Fibroblast of gingiva (primary cell): ENCODE data around the gene SLC19A2.

Source experiments
- DNase-seq: peaks from one replicate; pipeline ENCODE4 v3.0.0-alpha.2; 2011; ENCODE audit warnings: low read depth

The SLC19A2 gene

DNA sequence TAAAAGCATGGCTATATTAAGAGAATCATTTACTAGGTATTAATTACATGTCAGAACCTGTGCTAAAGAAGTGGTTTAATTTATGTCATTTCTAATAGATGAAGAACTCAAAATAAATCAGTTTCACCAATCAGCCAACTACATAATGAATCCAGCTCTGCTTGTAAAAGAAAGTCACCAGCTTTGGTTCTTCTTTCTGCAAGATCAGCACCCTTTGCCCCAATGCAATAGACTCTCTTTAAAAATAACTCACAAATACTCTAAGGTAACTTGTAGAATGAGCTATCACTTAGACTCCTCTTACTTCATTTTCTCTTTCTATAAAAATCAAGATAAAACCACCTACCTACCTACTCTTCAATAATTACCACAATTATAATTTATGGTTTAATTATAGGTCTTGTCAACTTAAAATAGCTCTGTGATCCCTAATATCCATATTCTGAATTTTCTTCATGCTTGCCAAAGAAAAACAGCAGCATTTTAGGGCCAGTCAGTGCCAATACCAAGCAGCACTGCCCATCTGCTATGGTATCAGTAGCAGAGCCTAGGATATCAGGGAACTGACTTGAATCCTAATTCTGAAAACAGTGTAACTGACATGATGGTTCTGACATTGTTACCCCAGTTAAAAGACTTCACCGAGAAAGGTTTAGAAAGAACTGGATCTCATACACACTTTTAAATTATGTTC lies 11.3 kb downstream of the SLC19A2 start:
- no peak for DNase-seq

DNA sequence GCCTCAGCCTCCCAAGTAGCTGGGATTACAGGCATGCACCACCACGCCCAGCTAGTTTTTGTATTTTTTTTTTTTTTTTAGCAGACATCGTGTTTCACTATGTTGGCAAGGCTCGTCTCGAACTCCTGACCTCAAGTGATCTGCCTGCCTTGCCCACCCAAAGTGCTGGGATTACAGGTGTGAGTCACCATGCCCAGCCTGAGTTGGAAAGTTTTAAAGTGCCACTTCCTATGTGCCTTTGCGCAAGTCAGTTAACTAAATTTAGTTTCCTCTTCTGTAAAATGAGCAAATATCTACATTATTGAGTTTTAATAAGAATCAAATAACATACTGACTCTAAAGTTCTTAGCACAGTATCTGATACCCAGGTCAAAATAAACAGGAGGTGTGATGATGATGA lies 12.4 kb downstream of the SLC19A2 start:
- no peak for DNase-seq

DNA sequence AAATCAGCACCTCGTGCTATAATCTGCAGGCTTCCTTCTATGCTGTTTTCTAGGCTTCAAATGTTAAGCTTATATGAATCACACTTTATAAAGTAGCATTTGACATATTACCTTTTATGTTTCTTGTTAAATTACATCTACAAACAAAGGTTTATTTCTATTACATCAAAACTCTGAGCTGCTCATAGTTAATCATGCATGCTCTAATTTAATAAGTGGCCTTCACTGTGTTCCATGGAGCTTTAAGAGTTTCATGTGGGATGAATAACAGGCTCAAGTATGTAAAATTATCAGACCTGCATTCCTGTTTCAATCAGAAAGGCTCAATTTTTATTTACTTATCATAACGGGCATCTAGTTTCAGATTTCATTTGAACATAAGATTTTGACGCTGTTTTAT lies 13.0 kb downstream of the SLC19A2 start:
- no peak for DNase-seq

DNA sequence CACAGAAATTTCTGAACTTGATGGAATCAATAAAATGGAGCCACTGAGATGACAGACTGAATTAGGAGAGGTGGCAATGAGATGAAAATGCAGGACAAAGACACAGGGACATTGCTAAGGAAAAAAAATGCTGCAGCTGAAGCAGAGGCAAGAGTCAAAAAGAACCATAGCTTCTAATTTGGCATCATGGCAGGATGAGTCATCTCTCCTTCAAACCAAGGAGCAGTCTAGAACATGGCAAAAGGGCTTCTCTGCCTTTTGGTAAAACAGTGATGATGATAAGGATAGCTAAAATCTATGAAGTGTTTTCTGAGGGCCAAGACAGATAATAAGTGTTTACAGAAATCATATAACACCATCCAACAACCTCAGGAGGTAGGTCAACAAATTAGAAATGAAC lies 16.8 kb downstream of the SLC19A2 start:
- DNase-seq: no peak

DNA sequence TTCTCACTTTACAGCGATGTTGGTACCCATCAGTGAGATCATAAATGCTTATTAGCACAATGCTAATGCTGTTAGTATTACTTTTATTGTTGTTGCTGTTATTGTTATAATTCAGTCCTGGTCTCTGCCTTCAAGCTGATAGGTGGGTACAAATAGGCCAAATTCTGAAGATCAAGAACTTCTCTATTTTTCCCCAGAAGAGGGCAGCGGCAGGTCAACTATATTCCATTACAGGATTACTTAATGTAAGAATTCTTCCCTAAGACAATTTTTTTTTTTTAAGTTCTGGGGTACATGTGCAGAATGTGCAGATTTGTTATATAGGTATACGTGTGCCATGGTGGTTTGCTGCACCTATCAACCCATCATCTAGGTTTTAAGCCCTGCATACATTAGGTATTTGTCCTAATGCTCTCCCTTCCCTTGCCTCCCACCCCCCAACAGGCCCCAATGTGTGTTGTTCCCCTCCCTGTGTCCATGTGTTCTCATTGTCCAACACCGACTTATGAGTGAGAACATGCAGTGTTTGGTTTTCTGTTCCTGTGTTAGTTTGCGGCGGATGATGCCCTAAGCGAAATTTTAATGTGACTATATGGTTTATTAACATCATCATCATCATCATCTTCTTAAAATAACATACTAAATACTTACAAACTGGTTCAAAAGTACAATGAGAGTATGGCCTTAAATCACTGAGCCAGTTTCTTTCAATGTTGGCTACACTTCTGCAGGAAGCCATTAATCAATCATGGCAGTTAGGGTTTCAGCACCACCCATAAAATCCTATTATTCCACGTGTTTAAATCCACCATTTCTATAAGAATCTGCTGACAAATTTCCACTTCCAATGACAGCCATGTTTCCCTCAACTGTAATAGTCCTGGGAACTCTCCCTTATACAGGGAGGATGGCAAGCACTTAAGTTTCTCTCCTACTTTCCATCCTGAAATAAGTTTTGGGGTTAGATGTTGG lies 19.2 kb downstream of the SLC19A2 start:
- DNase-seq: peak; percentile 32

DNA sequence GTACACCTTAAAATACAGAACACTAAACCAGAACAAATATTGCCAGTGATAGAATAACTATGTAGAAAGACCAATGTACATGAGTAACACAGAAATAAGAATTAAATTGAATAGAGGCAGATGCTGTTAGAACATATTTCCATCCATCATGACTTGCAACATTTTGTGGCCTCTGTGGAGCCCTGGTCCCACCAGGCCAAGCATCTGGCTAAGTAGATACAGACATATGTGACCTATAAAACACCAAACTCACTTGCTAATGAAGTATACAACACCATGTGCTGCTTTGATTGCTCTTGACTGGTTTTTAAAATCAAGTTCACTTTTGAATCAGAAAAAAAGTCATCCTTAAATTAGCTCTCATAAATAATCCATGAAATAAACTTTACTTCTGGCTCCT lies 20.5 kb downstream of the SLC19A2 start:
- no peak for DNase-seq

DNA sequence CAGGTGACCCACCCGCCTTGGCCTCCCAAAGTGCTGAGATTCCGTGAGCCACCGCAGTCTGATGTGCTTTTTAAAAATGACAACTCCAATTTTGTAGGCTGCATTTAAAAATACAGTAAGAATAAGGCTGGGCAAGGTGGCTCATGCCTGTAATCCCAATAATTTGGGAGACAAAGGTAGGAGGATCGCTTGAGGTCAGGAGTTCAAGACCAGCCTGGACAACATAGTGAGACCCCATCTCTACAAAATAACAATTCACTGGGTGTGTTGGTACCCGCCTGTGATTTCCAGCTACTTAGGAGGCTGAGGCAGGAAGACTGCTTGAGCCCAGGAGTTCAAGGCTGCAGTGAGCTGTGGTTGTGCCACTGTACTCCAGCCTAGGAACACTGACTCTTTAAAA lies 23.4 kb downstream of the SLC19A2 start:
- DNase-seq: no peak

DNA sequence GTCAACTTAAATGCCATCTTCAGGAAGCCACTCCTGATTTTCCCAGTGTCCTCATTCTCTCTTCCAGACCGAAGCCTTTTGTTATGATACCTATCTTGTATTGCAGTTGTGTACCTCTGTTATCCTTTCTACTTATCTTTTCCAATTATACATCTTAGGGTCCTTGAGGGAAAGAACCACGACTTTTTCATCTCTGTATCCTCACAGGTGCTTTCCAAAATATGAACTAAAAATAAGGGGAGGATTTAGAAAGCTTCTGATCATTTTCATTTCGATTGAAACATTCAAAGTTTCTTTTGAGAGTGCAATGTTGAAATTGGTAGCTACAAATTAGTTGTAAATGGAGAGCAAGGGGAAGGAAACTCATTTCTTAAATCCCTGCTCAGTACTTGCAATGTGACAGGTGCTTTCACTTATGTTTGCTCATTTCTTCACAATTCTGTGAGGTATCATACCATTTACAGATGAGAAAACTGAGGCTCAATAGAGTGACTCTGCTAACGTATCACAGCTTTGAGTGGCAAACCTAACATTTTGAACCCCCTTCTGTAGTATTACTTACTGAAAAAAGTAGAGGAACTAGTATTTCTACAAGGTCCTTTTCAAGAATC lies 24.2 kb downstream of the SLC19A2 start:
- DNase-seq: no peak

DNA sequence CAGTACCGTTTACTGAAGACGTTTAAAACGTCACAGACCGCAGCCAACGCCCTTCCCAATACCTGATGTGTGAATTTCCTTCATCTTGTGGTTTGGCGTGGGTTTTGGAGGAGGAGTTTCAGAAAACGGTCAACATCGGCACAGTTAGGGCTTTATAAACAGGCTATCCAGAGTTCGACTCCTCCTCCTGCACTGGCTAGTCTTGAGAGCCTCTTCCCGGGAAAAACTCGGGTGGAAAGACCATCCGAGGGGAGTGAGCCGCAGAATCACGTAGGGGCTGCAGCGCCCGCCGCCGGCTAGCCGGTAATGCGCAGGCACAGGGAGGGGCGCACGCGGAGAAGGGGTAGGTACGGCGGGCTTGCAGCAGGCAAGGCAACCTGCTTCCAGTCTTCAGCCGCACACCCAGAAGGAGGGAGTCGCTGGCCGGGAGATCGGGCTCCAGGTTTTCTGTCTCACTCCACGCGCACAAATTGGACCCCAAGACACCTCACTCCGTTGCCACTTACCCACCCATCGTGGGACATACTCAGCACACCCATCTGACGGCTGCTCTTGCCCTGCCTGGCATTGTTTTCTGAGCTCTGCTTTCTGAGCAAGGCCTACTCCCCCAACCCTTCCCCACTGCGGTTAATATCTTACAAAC lies 25.4 kb downstream of the SLC19A2 start:
- no peak for DNase-seq

DNA sequence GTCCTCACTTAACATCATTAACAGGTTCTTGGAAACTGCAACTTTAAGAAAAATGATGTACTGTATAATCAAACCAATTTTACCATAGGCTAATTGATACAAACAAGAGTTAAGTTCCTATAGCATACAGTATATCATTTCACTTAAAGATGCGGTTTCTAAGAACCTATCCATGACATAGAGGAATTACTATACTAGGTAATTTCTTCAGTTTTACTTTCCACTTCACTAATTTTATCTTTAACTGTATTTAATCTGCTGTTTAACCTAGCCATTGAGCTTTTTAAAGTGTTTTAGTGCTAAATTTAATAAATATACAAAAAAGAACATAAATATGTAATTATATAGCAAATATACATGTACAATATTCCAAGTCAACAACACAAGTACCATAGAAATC lies 28.3 kb downstream of the SLC19A2 start:
- DNase-seq: no peak

DNA sequence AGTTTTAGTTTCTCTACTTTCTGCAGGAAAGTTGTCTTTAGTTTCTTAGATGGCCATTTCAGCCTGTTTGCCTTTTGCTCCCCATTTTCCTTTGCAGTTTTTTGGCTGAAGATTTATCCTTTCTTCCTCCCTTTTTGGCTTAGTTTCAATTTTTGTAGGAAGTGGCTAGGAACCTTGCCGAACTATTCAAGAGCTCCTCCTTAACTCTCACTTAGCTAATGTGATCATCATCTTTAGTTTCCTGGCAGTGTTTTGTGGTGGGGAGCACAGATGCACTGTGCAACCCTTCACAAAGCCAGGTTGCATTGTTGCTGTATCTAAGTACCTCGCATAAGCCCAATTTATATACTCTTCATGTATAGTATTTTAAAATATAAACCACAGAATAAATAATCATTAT lies 29.7 kb downstream of the SLC19A2 start:
- no peak for DNase-seq

DNA sequence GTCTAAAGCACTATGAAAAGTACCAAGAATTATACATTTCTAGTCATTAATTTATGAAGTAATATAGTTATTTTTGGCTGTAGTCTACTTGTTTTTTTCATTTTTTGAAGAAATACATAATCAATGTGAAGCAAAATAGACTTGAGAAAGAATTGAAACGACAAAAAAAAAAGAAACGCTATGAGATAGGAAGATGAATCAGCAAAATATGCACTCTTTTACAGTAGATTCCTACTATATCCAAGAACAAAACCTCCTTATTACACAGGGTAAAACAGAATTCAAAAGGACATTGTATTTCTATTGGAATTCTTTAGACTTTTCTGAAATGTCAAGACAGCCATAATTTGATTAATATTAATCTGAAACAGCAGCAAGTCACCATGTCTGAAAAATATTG lies 32.8 kb downstream of the SLC19A2 start:
- no peak for DNase-seq

DNA sequence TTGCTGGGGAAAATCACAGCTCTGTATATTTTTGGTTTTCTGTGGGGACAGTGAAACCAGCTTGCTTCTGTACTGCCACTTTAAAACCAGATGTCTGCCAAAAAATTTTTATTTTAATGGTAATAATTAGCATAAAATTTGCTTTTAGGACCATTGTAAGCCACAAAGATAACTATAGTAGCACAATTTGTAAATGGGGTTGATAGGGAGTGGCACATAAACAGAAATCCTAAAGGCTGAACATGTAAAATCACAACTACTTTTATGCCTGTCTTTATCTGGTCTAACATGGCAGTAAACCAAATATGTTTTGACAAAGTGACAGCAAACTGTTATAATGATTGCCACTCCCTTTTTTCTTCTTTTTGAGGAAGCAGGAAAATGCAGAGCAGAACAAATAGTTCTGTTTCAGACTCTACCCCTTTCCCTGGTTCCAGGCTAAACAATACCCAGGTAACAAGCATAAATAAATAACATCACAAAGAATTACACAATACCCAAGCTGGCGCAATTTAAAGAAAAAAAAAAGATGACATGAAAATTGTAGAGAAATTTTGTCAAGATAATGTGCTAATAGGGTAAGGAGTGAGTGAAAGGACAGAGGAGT lies 34.4 kb downstream of the SLC19A2 start:
- no peak for DNase-seq

DNA sequence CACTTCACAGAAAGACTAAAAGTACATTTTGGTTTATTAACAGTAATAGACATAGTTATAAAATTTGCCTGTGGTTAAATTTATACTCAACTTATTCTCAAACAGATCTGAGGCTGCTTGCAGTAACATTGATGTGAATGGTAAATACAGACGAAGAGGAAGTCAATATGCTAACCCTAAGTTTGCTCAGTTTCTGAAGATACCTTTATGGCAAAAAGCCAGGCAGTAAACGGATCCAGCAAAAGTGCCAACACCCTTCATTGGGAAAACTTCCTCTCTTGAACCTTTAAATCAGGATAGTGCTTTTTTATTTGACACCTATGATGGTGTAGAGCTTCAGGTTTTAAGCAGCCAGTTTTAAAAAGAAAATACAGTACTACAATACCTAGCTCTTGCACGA lies 41.8 kb downstream of the SLC19A2 start:
- no peak for DNase-seq

DNA sequence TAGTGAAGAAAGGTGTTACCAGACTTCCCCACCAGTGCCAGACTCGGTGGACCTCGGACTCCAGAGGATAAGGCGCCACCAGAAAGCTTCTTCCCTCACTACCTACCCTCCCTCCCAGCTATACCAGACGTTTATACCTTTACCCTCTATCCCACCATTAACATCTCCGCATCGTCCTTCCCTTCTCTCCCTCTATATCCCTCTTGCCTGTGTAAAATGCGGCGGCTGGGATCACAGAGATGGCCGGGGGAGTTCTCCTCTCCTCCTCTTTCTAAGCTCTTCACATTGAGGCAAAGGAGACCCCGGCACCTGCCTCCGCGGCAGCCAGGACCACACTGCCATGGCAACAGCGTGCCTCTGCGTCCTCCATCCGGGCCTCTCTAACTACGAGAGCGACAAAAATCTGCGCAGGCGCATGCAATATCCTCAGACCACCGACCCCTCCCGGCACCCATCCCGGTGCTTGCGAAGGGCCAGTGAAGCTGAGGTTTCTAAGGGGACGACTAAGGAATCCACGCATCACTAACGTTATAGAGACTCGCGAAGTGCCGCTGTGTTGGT lies 58.6 kb downstream of the SLC19A2 start, which contains the start of gene CCDC181:
Gene CCDC181, minus strand, starts transcription at position 394 of the 561 bp plus-strand sequence. CDS start 2,547 bp downstream, outside the sequence.
- peak; percentile 26 for DNase-seq

DNA sequence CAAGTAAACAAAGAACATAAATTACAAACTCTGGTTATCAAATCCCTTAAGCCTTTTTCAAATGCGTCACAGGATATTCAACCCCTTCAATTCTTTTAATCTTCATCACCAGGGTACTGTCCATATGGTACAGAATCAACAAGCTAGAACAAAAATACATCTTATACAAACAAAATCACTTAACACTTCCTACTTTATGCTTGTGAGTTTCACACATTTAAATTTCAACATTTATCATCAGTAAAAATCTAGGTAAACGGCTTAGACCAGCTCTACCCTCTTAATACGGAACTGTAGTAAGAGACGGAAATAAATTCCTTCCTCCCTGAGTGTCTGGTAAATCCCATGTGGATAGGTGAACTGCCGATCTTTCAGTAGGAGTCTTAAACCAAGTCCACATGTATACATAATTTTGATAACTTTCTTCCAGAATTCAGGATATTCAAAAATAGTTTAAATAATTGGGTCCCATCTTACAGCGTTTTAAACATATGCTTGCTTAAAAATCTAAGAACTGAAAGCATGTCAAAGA lies 59.5 kb downstream of the SLC19A2 start:
- no peak for DNase-seq

DNA sequence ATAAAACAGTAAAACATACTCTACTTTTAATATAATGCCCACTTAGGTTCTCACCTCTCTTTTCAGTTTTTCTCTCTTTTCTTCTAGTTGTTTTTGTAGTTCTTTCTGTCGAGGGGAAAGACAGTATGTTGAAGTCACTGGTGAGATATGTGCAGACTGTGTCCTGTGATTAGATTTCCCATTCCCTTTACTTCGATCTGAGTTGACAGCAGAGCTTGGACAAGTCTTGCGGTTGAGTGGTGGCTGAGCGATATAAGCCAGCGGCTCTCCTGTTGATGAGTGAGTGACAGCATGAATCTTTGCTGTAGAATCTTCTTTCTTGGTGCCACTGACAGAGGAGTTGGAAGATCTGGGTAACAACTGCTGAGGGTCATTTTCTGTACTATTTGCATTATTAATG lies 64.4 kb downstream of the SLC19A2 start:
- DNase-seq: no peak

DNA sequence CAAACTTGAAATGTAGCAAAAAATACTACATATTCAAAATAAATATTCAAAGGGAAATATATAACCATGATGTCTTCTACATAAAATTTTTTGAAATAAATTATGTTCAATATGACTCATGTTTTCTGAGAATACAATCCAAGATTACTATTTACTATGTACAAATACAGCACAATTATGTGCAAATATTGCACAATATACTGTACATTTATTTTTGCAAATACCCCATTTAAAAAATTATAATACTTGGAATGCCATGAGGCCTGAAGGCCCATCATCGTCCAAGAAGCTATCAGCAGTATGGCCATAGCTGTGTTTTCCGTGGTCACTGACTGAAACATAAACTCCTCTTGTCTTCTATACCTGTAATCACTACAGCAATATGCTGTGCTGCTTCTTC lies 70.8 kb downstream of the SLC19A2 start:
- DNase-seq: no peak
